ENCODE results near the gene ESYT2.
"Not testable (repeated sequence)": the region's sequence is repeated elsewhere in the genome, so short reads cannot be mapped to it uniquely, and the experiment has no call there.

Gene ESYT2

DNA sequence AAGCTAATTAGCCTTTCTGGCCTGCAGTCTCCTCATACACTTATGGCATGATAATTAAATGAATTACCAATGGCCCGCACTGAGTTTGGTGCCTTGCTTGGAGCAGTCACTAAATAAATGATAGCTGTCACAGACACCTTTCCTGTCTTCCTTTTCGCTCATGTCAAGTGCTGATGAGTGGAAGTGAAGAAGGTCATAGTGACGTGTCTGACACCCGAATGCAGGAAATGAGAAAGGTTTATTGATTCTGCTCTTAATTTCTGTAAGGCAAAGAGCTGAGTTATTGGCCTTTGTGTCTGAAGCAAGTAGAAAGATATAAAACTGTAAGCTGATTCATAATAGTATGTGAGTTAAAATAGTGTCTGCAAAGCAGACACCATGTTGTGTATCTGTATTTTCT is 13.2 kb upstream of the ESYT2 start:
- Mint-ChIP-seq H3K9me3 (no peaks in the 10 kb centered on the region), H3K27ac (peak overlapping the region; percentile 57), H3K4me1 (ENCODE audit: low read depth) (peaks cover 28% of the 10 kb centered on the region), H3K36me3 (ENCODE audit: low read depth) (peaks cover 2% of the 10 kb centered on the region), H3K27me3 (no peaks in the 10 kb centered on the region), H3K4me3 (no peak overlapping the region)
- no peak for DNase-seq

DNA sequence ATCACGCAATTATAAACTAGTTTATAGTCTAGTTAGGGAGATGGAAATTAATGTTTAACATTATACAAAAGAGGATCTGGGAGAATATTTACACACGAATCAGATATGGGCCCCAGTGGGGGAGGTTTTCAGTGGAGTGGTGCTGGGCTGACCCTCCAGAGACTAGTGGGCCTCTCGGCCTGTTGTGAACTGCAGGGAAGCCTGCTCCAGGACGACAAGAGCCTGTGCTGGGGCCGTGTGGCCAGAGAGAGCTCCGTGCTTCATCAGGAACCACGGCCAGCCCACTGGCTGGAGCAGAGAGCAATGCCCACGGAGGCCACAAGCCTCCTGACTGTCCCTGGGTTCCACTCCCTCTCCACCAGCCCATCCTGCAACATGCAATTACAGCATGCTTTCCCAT is 11.3 kb upstream of the ESYT2 start:
- no peak for DNase-seq
- Mint-ChIP-seq H3K4me1 (ENCODE audit: low read depth) (peaks cover 20% of the 10 kb centered on the region), H3K36me3 (ENCODE audit: low read depth) (no peaks in the 10 kb centered on the region), H3K9me3 (no peaks in the 10 kb centered on the region), H3K27me3 (no peaks in the 10 kb centered on the region), H3K4me3 (no peak overlapping the region), H3K27ac (no peak overlapping the region)

DNA sequence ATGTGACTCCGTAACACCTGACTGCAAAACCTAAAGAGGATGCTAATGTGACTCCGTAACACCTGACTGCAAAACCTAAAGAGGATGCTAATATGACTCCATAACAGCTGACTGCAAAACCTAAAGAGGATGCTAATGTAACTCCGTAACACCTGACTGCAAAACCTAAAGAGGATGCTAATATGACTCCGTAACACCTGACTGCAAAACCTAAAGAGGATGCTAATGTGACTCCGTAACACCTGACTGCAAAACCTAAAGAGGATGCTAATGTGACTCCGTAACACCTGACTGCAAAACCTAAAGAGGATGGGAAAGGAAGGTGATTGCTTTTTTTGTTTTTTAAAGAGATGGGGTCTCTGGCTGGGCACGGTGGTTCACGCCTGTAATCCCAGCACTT is 9.9 kb upstream of the ESYT2 start:
- DNase-seq; H3K9me3 Mint-ChIP-seq; H3K27me3 Mint-ChIP-seq; H3K27ac Mint-ChIP-seq; H3K4me3 Mint-ChIP-seq; H3K36me3 Mint-ChIP-seq (ENCODE audit: low read depth): not testable (repeated sequence)
- peaks cover 20% of the 10 kb centered on the region for H3K4me1 Mint-ChIP-seq (ENCODE audit: low read depth)

DNA sequence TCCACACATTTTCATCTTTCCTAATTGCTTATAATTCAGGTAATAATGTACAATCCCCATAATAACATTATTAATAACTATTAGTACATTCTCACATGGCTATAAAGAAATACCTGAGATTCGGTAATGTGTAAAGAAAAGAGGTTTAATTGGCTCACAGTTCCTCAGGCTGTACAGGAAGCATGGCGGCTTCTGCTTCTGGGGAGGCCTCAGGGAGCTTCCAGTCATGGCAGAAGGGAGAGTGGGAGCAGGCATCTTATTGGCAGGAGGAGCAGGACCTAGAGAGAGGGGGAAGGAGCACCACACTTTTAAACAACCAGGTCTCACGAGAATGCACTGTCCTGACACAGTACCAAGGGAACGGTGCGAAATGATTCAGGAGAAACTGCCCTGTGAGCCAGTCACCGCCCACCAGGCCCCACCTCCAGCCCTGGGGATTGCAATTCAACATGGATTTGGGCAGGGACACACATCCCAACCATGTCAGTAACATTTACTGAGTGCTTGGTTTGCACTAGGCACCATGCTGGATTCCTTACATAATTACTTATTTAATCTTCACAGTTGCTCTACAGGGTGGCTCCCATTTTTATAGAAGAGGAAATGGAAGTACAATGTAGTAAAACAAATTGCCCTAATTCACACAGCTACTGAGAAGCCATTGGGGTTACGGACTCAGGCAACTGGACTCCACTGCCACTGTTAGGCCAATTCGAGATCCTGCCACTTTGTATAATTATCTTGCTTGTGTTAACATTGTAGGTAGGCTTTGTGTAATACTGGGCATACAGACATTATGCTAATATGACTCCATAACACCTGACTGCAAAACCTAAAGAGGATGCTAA is 8.7 kb upstream of the ESYT2 start:
- Mint-ChIP-seq H3K27me3 (no peaks in the 10 kb centered on the region), H3K4me3 (no peak overlapping the region), H3K9me3 (no peaks in the 10 kb centered on the region), H3K27ac (no peak overlapping the region), H3K4me1 (ENCODE audit: low read depth) (peaks cover 11% of the 10 kb centered on the region), H3K36me3 (ENCODE audit: low read depth) (no peaks in the 10 kb centered on the region)
- no peak for DNase-seq

DNA sequence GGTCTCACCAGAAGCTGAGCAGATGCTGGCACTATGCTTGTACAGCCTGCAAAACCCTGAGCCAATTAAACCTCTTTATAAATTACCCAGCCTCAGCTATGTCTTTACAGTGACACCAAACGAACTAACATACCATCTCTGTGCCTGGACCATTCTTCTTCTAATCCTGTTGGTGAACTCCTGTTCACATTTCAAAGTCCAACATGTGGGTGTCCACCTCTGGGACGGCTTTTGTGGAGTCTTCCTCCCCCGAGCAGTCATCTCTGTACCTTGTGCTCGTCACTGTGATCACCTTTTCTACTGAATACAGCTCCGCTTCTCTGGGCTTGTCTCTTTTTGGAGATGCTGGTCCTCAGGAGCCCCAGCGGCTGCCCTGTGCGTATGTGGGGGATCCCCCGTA is 7.4 kb upstream of the ESYT2 start:
- no peaks in the 10 kb centered on the region for H3K36me3 Mint-ChIP-seq (ENCODE audit: low read depth)
- no peak for DNase-seq
- no peak overlapping the region for H3K27ac Mint-ChIP-seq
- no peaks in the 10 kb centered on the region for H3K9me3 Mint-ChIP-seq
- no peaks in the 10 kb centered on the region for H3K27me3 Mint-ChIP-seq
- H3K4me3 Mint-ChIP-seq: no peak overlapping the region
- peaks cover 6% of the 10 kb centered on the region for H3K4me1 Mint-ChIP-seq (ENCODE audit: low read depth)

DNA sequence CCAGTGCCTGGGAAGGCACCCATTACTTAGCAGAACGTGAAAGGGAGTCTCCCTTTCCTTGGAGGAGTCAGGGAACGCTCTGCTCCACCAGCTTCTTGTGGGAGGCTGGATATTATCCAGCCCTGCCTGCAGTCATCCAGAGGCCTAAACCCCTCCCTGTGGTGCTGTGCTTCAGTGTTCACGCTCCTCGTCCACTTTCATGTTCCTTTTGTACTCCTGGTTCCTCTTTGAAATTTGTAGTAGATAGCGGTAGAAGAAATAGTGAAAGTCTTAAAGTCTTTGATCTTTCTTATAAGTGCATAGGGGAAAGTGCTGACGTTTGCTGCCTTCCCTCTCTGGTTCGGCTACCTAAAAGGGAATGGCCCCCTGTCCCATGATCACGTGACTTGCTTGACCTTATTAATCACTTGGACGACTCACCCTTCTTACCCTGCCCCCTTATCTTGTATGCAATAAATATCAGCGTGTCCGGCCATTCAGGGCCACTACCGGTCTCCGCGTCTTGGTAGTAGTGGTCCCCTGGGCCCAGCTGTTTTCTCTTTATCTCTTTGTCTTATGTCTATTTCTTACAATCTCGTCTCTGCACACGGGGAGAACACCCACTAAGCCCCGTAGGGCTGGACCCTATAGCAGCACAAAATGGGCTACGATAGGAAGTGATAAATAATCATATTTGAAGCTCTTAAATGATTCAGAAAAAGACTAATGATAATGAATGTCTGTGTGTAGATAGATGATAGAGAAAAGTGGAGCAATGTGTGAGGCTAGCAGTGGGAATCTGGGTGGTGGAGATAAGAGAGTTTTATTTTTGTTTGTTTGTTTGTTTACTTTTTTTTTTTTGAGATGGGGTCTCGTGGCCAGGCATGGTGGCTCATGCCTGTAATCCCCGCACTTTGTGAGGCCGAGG is 5.8 kb upstream of the ESYT2 start:
- Mint-ChIP-seq H3K27ac (no peak overlapping the region), H3K27me3 (no peaks in the 10 kb centered on the region), H3K4me3 (no peak overlapping the region), H3K9me3 (no peaks in the 10 kb centered on the region), H3K4me1 (ENCODE audit: low read depth) (peaks cover 15% of the 10 kb centered on the region), H3K36me3 (ENCODE audit: low read depth) (no peaks in the 10 kb centered on the region)
- DNase-seq: no peak

DNA sequence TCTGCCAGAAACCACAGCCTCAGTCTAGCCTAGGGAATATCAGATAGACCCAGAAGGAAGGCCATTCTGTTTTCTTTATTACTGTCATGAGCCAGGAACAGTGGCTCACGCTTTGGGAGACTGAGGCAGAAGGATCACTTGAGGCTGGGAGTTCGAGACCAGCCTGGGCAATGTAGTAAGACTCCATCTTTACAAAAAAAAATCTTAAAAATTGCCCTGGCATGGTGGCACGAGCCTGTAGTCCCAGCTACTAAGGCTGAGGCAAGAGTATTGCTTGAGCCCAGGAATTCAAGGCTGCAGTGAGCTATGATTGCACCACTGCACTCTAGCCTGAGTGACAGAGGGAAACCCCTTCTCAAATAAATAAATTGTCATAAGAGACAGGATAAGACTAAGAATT is 3.7 kb upstream of the ESYT2 start:
- peaks cover 2% of the 10 kb centered on the region for H3K36me3 Mint-ChIP-seq (ENCODE audit: low read depth)
- no peak for DNase-seq
- no peaks in the 10 kb centered on the region for H3K9me3 Mint-ChIP-seq
- no peak overlapping the region for H3K4me3 Mint-ChIP-seq
- no peaks in the 10 kb centered on the region for H3K27me3 Mint-ChIP-seq
- H3K4me1 Mint-ChIP-seq (ENCODE audit: low read depth): peaks cover 16% of the 10 kb centered on the region
- H3K27ac Mint-ChIP-seq: no peak overlapping the region

DNA sequence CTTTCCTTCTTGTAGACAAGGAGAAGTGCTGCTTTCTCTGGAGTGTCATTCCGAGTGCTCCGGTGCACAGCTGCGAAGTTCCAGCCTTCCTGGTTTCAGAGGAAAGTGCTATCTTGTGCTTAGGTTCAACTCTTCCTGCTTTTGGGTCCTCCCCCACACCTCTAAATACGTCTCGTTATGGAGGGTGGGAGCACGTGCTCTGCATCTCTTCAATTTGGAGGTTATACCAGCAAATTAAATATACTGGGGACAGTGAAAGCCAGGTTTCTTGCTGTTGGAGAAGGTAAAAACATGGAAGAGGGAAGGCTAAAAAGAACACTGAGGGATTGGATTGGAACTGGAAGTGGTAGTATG is 2.4 kb upstream of the ESYT2 start:
- Mint-ChIP-seq H3K4me1 (ENCODE audit: low read depth) (peaks cover 28% of the 10 kb centered on the region), H3K27me3 (no peaks in the 10 kb centered on the region), H3K9me3 (no peaks in the 10 kb centered on the region), H3K27ac (no peak overlapping the region), H3K4me3 (no peak overlapping the region), H3K36me3 (ENCODE audit: low read depth) (peaks cover 13% of the 10 kb centered on the region)
- DNase-seq: no peak

DNA sequence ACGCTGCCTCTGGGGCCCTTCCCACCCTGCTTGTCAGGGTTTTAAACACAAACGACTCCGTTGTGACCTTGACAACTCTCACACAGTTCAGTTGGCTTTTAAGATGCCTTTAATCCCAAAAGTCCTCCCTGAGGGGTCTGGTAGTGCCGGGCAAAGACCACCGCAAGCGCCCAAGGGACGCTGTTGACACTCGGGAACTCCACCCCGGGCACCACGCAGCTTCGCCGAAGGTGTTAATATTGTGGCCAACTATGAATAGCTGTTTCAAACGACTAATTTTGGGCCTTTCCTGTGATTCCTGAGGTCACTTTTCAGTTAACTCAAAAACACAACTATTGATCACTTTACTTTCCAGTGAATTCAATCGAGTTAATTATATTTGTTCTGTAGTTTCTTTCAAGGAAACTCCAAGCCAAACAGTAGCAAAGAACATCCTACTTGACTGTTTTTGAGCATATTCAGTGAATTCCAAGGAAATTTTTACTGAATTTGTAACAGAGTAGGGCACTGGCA is 958 bp upstream of the ESYT2 start:
- Mint-ChIP-seq H3K4me1 (ENCODE audit: low read depth) (peaks cover 40% of the 10 kb centered on the region), H3K27ac (peak overlapping the region; percentile 92), H3K9me3 (no peaks in the 10 kb centered on the region), H3K4me3 (peak overlapping the region; percentile 84), H3K36me3 (ENCODE audit: low read depth) (peaks cover 24% of the 10 kb centered on the region), H3K27me3 (no peaks in the 10 kb centered on the region)
- no peak for DNase-seq

DNA sequence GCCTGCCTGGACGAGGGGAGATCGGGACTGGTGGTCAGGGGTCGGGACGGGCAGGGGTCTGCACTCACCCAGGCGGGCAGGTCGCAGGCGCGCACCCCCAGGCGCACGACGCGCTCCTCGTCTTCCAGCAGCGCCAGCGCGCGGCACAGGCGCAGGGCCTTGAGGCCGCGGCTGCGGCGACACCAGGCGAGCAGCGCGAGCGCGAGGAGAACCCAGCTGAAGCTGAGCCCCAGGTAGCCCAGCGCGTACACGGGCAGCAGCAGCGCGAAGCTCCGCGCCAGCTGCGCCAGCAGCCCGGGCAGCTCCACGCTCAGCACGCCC is 328 bp downstream of the ESYT2 start:
- H3K9me3 Mint-ChIP-seq: no peaks in the 10 kb centered on the region
- H3K27ac Mint-ChIP-seq: peak overlapping the region; percentile 88

DNA sequence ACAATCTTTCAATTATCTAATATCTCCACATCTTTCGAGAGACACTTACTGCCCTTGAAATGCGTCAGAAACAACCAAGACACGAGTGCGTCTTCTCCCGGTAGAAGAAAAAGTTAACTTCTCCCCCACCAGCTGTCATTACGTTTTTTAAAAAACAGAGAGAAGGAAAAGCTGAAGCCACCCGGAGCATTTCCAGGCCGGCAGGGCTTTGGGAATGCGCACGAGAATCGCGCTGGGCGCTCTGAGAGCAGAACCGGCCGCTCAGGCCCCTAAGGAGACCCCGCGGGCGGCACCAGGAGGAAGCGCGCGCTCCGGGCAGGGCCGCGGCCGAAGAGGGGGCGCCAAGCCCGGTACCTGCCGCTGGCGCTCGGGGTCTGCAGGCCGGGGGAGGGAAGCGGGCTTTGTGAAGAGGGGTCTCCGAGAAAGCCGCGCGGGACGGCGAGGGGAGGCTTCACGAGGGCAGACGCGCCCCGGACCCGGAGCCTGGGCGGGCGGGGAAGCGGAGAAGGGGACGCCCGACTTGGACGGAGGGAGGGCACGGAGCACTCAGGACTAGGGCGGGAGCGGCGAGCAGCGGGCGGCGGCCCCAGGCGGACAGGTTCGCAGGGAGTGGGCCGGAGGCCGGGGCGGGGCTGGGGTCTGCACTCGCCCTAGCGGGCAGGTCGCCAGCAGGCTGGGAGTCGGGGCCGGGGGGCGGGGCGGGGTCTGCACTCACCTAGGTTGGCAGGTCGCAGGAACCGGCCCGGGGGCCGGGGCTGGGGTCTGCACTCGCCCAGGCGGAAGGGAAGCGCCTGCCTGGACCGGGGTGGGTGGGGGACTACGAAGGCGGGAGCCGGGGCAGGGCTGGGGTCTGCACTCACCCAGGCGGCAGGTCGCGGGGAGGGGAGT is 932 bp downstream of the ESYT2 start:
- H3K27ac Mint-ChIP-seq: peak overlapping the region; percentile 88
- no peaks in the 10 kb centered on the region for H3K9me3 Mint-ChIP-seq
- peaks cover 55% of the 10 kb centered on the region for H3K4me1 Mint-ChIP-seq (ENCODE audit: low read depth)
- peak; percentile 59 for DNase-seq
- H3K36me3 Mint-ChIP-seq (ENCODE audit: low read depth): peaks cover 25% of the 10 kb centered on the region
- no peaks in the 10 kb centered on the region for H3K27me3 Mint-ChIP-seq
- peak overlapping the region; percentile 85 for H3K4me3 Mint-ChIP-seq

More for the DNA sequence above, 328 bp downstream of the ESYT2 start:
- Mint-ChIP-seq H3K36me3 (ENCODE audit: low read depth) (peaks cover 25% of the 10 kb centered on the region), H3K4me3 (peak overlapping the region; percentile 85), H3K27me3 (no peaks in the 10 kb centered on the region), H3K4me1 (ENCODE audit: low read depth) (peaks cover 51% of the 10 kb centered on the region)
- no peak for DNase-seq

DNA sequence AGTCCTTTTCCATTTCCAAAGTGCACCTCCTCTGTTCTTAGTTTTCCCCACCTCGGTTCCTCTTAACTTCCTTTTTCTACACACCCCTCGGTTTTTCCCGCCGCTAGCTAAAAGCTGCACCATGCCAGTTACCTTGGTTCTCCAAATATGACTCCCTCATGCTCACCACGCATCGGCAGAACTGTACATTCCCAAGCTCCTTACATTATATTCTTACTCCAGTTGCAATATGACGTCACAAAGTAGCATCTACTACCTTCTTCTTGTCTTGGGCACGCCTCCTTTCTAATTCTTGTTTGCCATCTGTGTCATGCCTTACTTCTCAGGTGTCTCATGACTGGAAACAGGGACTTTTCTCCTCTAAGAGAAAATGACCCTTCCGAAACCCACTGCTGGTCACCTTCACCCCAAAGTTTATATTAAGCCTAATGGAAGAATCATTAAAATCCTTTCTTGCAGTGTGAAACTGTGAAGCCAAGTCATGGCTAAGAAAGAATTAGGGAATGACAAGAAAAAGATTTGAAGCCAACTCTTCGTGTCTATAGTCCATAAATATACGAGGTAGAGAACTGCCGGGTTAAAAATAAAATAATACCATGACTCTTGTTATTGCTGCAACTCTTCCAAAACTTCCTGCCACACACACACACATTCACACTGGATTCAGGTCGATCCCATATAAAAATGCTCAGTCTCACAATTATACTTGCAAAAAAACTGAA is 1.7 kb downstream of the ESYT2 start:
- peak overlapping the region; percentile 88 for H3K27ac Mint-ChIP-seq
- H3K27me3 Mint-ChIP-seq: no peaks in the 10 kb centered on the region
- H3K4me3 Mint-ChIP-seq: peak overlapping the region; percentile 85

DNA sequence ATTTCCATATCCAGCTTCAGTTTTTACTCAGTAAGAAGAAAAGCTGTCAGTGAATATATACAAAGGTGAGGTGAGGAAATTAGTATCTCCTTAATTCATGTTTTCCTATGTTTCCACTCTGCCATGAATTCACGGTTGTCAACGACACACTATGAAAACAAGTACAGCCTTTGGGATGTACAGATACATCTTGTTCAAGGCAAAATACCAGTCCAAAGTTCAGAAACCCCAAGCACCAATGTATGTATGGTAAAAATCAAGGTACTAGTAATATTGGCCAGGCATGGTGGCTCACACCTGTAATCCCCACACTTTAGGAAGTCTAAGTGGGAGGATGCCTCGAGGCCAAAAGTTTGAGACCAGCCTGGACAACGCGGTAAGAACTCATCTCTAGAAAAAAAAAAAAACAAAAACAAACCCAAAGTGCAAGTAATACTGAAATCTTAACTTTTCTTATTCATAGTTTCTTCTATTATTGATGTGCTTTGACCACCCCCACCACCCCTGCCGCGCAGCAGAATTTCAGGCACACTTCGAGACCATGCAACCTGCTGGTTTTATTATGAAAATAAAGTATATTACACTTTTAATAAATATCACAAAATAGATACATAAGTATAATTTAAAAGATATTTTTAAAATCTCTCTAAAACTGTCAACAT is 3.5 kb downstream of the ESYT2 start:
- Mint-ChIP-seq H3K27ac (peak overlapping the region; percentile 88), H3K9me3 (no peaks in the 10 kb centered on the region), H3K4me1 (ENCODE audit: low read depth) (peaks cover 66% of the 10 kb centered on the region), H3K27me3 (no peaks in the 10 kb centered on the region), H3K36me3 (ENCODE audit: low read depth) (peaks cover 28% of the 10 kb centered on the region), H3K4me3 (peak overlapping the region; percentile 18)
- no peak for DNase-seq

More for the DNA sequence above, 1.7 kb downstream of the ESYT2 start:
- H3K9me3 Mint-ChIP-seq: no peaks in the 10 kb centered on the region
- peak; percentile 48 for DNase-seq
- H3K36me3 Mint-ChIP-seq (ENCODE audit: low read depth): peaks cover 25% of the 10 kb centered on the region
- peaks cover 60% of the 10 kb centered on the region for H3K4me1 Mint-ChIP-seq (ENCODE audit: low read depth)

Measured in activated T-cell treated with anti-CD3 and anti-CD28 coated beads, Interleukin-2, amount 50 U/mL, for 24 hours (primary cell).